ENCODE measurements around the gene KIF2A. TPM values are rescaled to one million over a fixed set of nuclear protein-coding genes. Genes with fewer than 3 reads are reported as not detected.

Gene KIF2A
- total and polyA plus RNA-seq, 5 experiments from 2014 or later = 151 to 195 (median 178) TPM

- no peaks in the 10 kb centered on the region for H3K27me3 Mint-ChIP-seq
- POLR2A ChIA-PET = interaction anchor here (0.9 to 4.0 kb wide), 6 partner anchors 9 to 107 kb away, joined by 3 to 38 read pairs (median 4); partner anchors contain the start of genes DIMT1 and KIF2A
- H3K4me1 Mint-ChIP-seq = peaks cover 37 to 66% (median 58%) of the 10 kb centered on the region in 4 donors
- H3K9me3 Mint-ChIP-seq = peaks cover 0 to 21% (median 3%) of the 10 kb centered on the region in 9 donors
- DNase-seq (peak in 3 of 10 donors; percentile 15 to 25 (median 19)), ATAC-seq (peak; percentile 46 to 59)
- peaks cover 0 to 5% (median 0%) of the 10 kb centered on the region in 3 donors for H3K36me3 Mint-ChIP-seq
- H3K27ac Mint-ChIP-seq = peak overlapping the region in 8 of 10 donors; percentile 20 to 93 (median 80)
- H3K4me3 Mint-ChIP-seq = peak overlapping the region in 8 of 10 donors; percentile 52 to 84 (median 74)
Measured at GRCh38 chr5:62296998-62297397, 9.0 kb upstream of the KIF2A start.

GRCh38 chr5:62298118-62298517, 7.9 kb upstream of the KIF2A start:
- Mint-ChIP-seq H3K4me3 (peak overlapping the region in 5 of 10 donors; percentile 1 to 36 (median 24)), H3K4me1 (peaks cover 30 to 58% (median 50%) of the 10 kb centered on the region in 4 donors), H3K27ac (peak overlapping the region in 6 of 10 donors; percentile 28 to 93 (median 55)), H3K27me3 (no peaks in the 10 kb centered on the region), H3K36me3 (peaks cover 0 to 1% (median 0%) of the 10 kb centered on the region in 3 donors), H3K9me3 (peaks cover 0 to 12% (median 0%) of the 10 kb centered on the region in 9 donors)
- no peak for DNase-seq
- POLR2A ChIA-PET = interaction anchor here (0.5 to 4.0 kb wide), 5 partner anchors 8 to 106 kb away, joined by 3 to 38 read pairs (median 4); partner anchors contain the start of genes DIMT1 and KIF2A
- ATAC-seq = no peak

GRCh38 chr5:62299101-62299500, 6.9 kb upstream of the KIF2A start:
- Mint-ChIP-seq H3K4me3 (peak overlapping the region; percentile 17 to 79 (median 66)), H3K36me3 (no peaks in the 10 kb centered on the region), H3K4me1 (peaks cover 28 to 56% (median 51%) of the 10 kb centered on the region in 4 donors), H3K27ac (peak overlapping the region; percentile 80 to 94 (median 88)), H3K27me3 (no peaks in the 10 kb centered on the region), H3K9me3 (peaks cover 0 to 6% (median 0%) of the 10 kb centered on the region in 9 donors)
- POLR2A ChIA-PET = no interaction called here
- DNase-seq = no peak
- peak; percentile 26 to 46 for ATAC-seq

GRCh38 chr5:62299600-62299999, 6.4 kb upstream of the KIF2A start:
- DNase-seq (peak in 7 of 10 donors; percentile 5 to 85 (median 63)), ATAC-seq (peak; percentile 89)
- no peaks in the 10 kb centered on the region for H3K27me3 Mint-ChIP-seq
- H3K27ac Mint-ChIP-seq = peak overlapping the region; percentile 80 to 94 (median 88)
- POLR2A ChIA-PET = no interaction called here
- H3K4me1 Mint-ChIP-seq = peaks cover 25 to 55% (median 49%) of the 10 kb centered on the region in 4 donors
- H3K9me3 Mint-ChIP-seq = peaks cover 0 to 4% (median 0%) of the 10 kb centered on the region in 9 donors
- H3K36me3 Mint-ChIP-seq = no peaks in the 10 kb centered on the region
- H3K4me3 Mint-ChIP-seq = peak overlapping the region; percentile 17 to 79 (median 66)

GRCh38 chr5:62305358-62305714, 670 bp upstream of the KIF2A start:
- POLR2A ChIA-PET = interaction anchor here (0.8 to 3.2 kb wide), 16 partner anchors 9 to 107 kb away, joined by 3 to 38 read pairs (median 6); partner anchors contain the start of genes DIMT1 and IPO11
- DNase-seq = no peak
- peaks cover 23 to 53% (median 49%) of the 10 kb centered on the region in 4 donors for H3K4me1 Mint-ChIP-seq
- peak overlapping the region; percentile 82 to 98 (median 90) for H3K4me3 Mint-ChIP-seq
- peak overlapping the region; percentile 93 to 99 (median 98) for H3K27ac Mint-ChIP-seq
- H3K9me3 Mint-ChIP-seq = no peaks in the 10 kb centered on the region
- peaks cover 5 to 21% (median 7%) of the 10 kb centered on the region in 3 donors for H3K36me3 Mint-ChIP-seq
- peak; percentile 27 to 28 for ATAC-seq
- H3K27me3 Mint-ChIP-seq = no peaks in the 10 kb centered on the region

- Mint-ChIP-seq H3K27me3 (no peaks in the 10 kb centered on the region), H3K27ac (peak overlapping the region; percentile 72 to 99 (median 98)), H3K4me3 (peak overlapping the region; percentile 86 to 99 (median 97)), H3K36me3 (peaks cover 5 to 31% (median 12%) of the 10 kb centered on the region in 3 donors), H3K9me3 (no peaks in the 10 kb centered on the region), H3K4me1 (peaks cover 30 to 61% (median 55%) of the 10 kb centered on the region in 4 donors)
- ATAC-seq (peak; percentile 8 to 35), DNase-seq (peak in 1 of 10 donors; percentile 63)
- POLR2A ChIA-PET = interaction anchor here (0.8 to 3.2 kb wide), 17 partner anchors 10 to 106 kb away, joined by 3 to 38 read pairs (median 6); partner anchors contain the start of genes DIMT1 and IPO11
Measured at GRCh38 chr5:62306323-62306895, 403 bp downstream of the KIF2A start.

GRCh38 chr5:62306896-62307689, 1.1 kb downstream of the KIF2A start:
- POLR2A ChIA-PET = interaction anchor here (0.7 to 3.2 kb wide), 9 partner anchors 11 to 681 kb away, joined by 3 to 38 read pairs (median 4); no protein-coding TSS in a partner anchor
- peak overlapping the region; percentile 93 to 99 (median 98) for H3K27ac Mint-ChIP-seq
- no peaks in the 10 kb centered on the region for H3K27me3 Mint-ChIP-seq
- no peaks in the 10 kb centered on the region for H3K9me3 Mint-ChIP-seq
- peak in 1 of 2 donors; percentile 7 for ATAC-seq
- H3K4me3 Mint-ChIP-seq = peak overlapping the region; percentile 89 to 99 (median 97)
- H3K4me1 Mint-ChIP-seq = peaks cover 37 to 68% (median 62%) of the 10 kb centered on the region in 4 donors
- DNase-seq = peak; percentile 28 to 75 (median 53)
- H3K36me3 Mint-ChIP-seq = peaks cover 5 to 37% (median 12%) of the 10 kb centered on the region in 3 donors

GRCh38 chr5:62308439-62308838, 2.4 kb downstream of the KIF2A start:
- ATAC-seq = no peak
- POLR2A ChIA-PET = interaction anchor here (1.2 to 2.9 kb wide), 5 partner anchors 11 to 84 kb away, joined by 3 to 11 read pairs (median 3); no protein-coding TSS in a partner anchor
- Mint-ChIP-seq H3K36me3 (peaks cover 5 to 41% (median 12%) of the 10 kb centered on the region in 3 donors), H3K4me1 (peaks cover 34 to 77% (median 73%) of the 10 kb centered on the region in 4 donors), H3K9me3 (no peaks in the 10 kb centered on the region), H3K27me3 (no peaks in the 10 kb centered on the region), H3K27ac (peak overlapping the region; percentile 93 to 99 (median 98)), H3K4me3 (peak overlapping the region; percentile 89 to 99 (median 97))
- no peak for DNase-seq

- POLR2A ChIA-PET = interaction anchor here (1.2 to 2.9 kb wide), 3 partner anchors 11 to 44 kb away, joined by 3 to 11 read pairs (median 3); no protein-coding TSS in a partner anchor
- H3K9me3 Mint-ChIP-seq = no peaks in the 10 kb centered on the region
- no peak for ATAC-seq
- H3K4me3 Mint-ChIP-seq = peak overlapping the region in 9 of 10 donors; percentile 13 to 93 (median 61)
- H3K36me3 Mint-ChIP-seq = peaks cover 5 to 41% (median 12%) of the 10 kb centered on the region in 3 donors
- peaks cover 36 to 79% (median 76%) of the 10 kb centered on the region in 4 donors for H3K4me1 Mint-ChIP-seq
- DNase-seq = no peak
- peak overlapping the region in 8 of 10 donors; percentile 2 to 98 (median 18) for H3K27ac Mint-ChIP-seq
- H3K27me3 Mint-ChIP-seq = no peaks in the 10 kb centered on the region
Measured at GRCh38 chr5:62309107-62309506, 3.1 kb downstream of the KIF2A start.

- no peaks in the 10 kb centered on the region for H3K9me3 Mint-ChIP-seq
- peaks cover 38 to 83% (median 81%) of the 10 kb centered on the region in 4 donors for H3K4me1 Mint-ChIP-seq
- peak overlapping the region in 9 of 10 donors; percentile 23 to 97 (median 62) for H3K27ac Mint-ChIP-seq
- H3K36me3 Mint-ChIP-seq = peaks cover 5 to 48% (median 12%) of the 10 kb centered on the region in 3 donors
- no peaks in the 10 kb centered on the region for H3K27me3 Mint-ChIP-seq
- DNase-seq (no peak), ATAC-seq (no peak)
- POLR2A ChIA-PET = interaction anchor here (1.5 kb wide), 1 partner anchor 93 kb away, joined by 3 read pairs; the partner anchor contains the start of gene DIMT1
- peak overlapping the region; percentile 11 to 93 (median 62) for H3K4me3 Mint-ChIP-seq
Measured at GRCh38 chr5:62310426-62311143, 4.6 kb downstream of the KIF2A start.

- ATAC-seq = no peak
- H3K27ac Mint-ChIP-seq = peak overlapping the region in 8 of 10 donors; percentile 2 to 97 (median 57)
Measured at GRCh38 chr5:62312036-62312435, 6.0 kb downstream of the KIF2A start.

More at GRCh38 chr5:62312036-62312435, 6.0 kb downstream of the KIF2A start:
- Mint-ChIP-seq H3K4me3 (peak overlapping the region in 6 of 10 donors; percentile 44 to 93 (median 58)), H3K27me3 (no peaks in the 10 kb centered on the region), H3K9me3 (no peaks in the 10 kb centered on the region), H3K4me1 (peaks cover 40 to 92% (median 89%) of the 10 kb centered on the region in 4 donors), H3K36me3 (peaks cover 5 to 53% (median 12%) of the 10 kb centered on the region in 3 donors)
- POLR2A ChIA-PET = interaction anchor here (1.0 kb wide), 1 partner anchor 20 kb away, joined by 3 read pairs; no protein-coding TSS in a partner anchor
- DNase-seq = no peak
